ENCODE results near the gene IL9. TPM values are rescaled to one million over a fixed set of nuclear protein-coding genes. Genes with fewer than 3 reads are reported as not detected.

IL9 gene
- total RNA-seq (not detected), polyA plus RNA-seq (not detected)
- long read RNA-seq, donor 1, result 0 reads
- long read RNA-seq, donor 2, result 0 reads
- long read RNA-seq, donor 3, result 0 reads
- long read RNA-seq, donor 4, result 0 reads
- long read RNA-seq, donor 5, result 0 reads
- long read RNA-seq, donor 6, result 0 reads
- long read RNA-seq, donor 7, result 0 reads
- long read RNA-seq, donor 8, result 0 reads
- long read RNA-seq, donor 9, result 0 reads
- long read RNA-seq, donor 10, result 0 reads

GRCh38 chr5:135895474-135896006 lies at the start of gene IL9:
TSS of gene IL9 (minus strand) at chr5:135895841. CDS start at chr5:135895816, 25 bp downstream.
- no peak for TF ChIP-seq EP300 (IDR thresholded peaks at IDR 0.05)
- no peak for TF ChIP-seq POLR2AphosphoS5 (IDR thresholded peaks at IDR 0.05)
- TF ChIP-seq POLR2A (IDR thresholded peaks at IDR 0.05), result no peak
- no peak for TF ChIP-seq CTCF (IDR thresholded peaks at IDR 0.05)
- peaks cover 0 to 12% (median 3%) of the 10 kb centered on the region in 4 donors for H3K4me1 ChIP-seq
- no peak within 1 kb of the TSS for H3K4me3 ChIP-seq
- H3K27ac ChIP-seq, result no peak within 1 kb of the TSS
- DNase-seq, result no peak
- no peaks in the 10 kb centered on the region for H3K36me3 ChIP-seq
- 30 to 56% (median 39%) methylated on average over 7 of the region's 7 CpGs for WGBS, 5 donors
- intact Hi-C loops (cut with DNase I; ENCODE audit: low total_unique reads), result no loop called here
- H3K9me3 ChIP-seq, result no peaks in the 10 kb centered on the region
- H3K27me3 ChIP-seq, result peaks cover 0 to 28% (median 0%) of the 10 kb centered on the region in 3 donors

GRCh38 chr5:135944967-135945560 lies 49.4 kb upstream of the IL9 start:
- peak in 1 of 2 donors; percentile 91 for DNase-seq
- H3K4me3 ChIP-seq, result no peak overlapping the region
- no peak overlapping the region for H3K27ac ChIP-seq
- 0 to 1% (median 0%) methylated on average over 3 of the region's 3 CpGs for WGBS, 5 donors
- peaks cover 0 to 4% (median 0%) of the 10 kb centered on the region in 3 donors for H3K27me3 ChIP-seq
- H3K9me3 ChIP-seq, result no peaks in the 10 kb centered on the region
- intact Hi-C loops (cut with DNase I; ENCODE audit: low total_unique reads), result loop anchor here (10.0 kb wide), 2 partner anchors 110 to 270 kb away; no protein-coding TSS in a partner anchor
- H3K4me1 ChIP-seq, result no peaks in the 10 kb centered on the region
- no peaks in the 10 kb centered on the region for H3K36me3 ChIP-seq
- no peak for TF ChIP-seq EP300 (IDR thresholded peaks at IDR 0.05)
- peak in 5 of 7 experiments; percentile 53 to 81 (median 64) for TF ChIP-seq CTCF (IDR thresholded peaks at IDR 0.05)
- peak in 1 of 3 donors; percentile 14 for TF ChIP-seq POLR2AphosphoS5 (IDR thresholded peaks at IDR 0.05)

DNA sequence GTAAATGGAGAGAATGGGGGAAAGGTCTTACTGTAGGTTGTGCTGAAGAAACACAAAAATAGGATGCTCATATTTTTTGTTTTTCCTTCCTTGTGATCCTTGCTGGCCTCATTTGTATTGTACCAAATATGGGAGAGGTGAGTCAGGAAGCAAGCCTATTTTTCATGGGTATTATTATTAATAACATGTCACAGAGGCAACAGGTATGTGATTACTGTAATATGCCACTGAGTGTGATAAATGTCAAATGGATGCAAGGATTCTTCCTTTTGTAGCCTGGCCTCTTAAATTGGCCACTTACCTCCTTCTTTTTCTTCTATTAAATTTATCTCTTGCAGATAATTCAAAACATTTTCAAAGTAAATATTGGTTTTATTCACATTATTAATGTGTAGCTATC lies 48.9 kb upstream of the IL9 start:
- TF ChIP-seq CTCF (IDR thresholded peaks at IDR 0.05) (no peak), POLR2A (IDR thresholded peaks at IDR 0.05) (no peak), POLR2AphosphoS5 (IDR thresholded peaks at IDR 0.05) (no peak), EP300 (IDR thresholded peaks at IDR 0.05) (no peak)
- Histone ChIP-seq H3K36me3 (no peaks in the 10 kb centered on the region), H3K27ac (no peak overlapping the region), H3K27me3 (peaks cover 0 to 8% (median 0%) of the 10 kb centered on the region in 3 donors), H3K9me3 (no peaks in the 10 kb centered on the region), H3K4me1 (no peaks in the 10 kb centered on the region), H3K4me3 (no peak overlapping the region)
- intact Hi-C loops (cut with DNase I; ENCODE audit: low total_unique reads), result loop anchor here (10.0 kb wide), 2 partner anchors 110 to 270 kb away; no protein-coding TSS in a partner anchor
- DNase-seq, result no peak

DNA sequence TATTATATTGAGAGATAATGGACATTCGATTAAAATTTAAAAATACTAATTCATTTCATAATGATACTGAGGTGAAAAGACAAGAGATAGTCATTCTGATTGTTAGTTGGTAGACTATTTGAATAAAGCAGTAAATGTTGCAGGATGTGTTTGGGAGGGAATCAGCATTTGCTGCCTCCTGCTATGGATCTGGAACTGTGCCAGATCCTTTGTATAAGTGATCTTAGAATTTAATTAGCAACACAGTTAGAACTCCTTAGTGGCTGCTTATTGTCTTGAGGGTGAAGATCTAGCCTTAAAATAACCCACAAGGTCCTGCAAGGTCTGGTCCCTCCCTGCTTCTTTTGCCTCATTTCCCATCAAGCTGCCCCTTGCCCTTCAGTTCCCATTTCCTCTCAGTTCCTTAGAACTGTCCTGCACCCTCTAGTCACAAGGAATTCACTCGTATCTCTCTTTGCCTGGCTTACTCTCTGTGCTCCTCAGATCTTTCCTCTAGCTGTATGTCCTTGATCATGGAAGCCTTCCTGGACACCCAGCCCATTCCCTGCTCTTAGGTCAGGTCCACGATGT lies 46.6 kb upstream of the IL9 start:
- Histone ChIP-seq H3K27ac (no peak overlapping the region), H3K27me3 (peaks cover 0 to 10% (median 0%) of the 10 kb centered on the region in 3 donors), H3K9me3 (no peaks in the 10 kb centered on the region), H3K36me3 (no peaks in the 10 kb centered on the region), H3K4me3 (no peak overlapping the region), H3K4me1 (no peaks in the 10 kb centered on the region)
- 57 to 78% (median 69%) methylated on average over 3 of the region's 3 CpGs for WGBS, 5 donors
- intact Hi-C loops (cut with DNase I; ENCODE audit: low total_unique reads), result loop anchor here (10.0 kb wide), 2 partner anchors 113 to 273 kb away; no protein-coding TSS in a partner anchor
- DNase-seq, result no peak
- TF ChIP-seq EP300 (IDR thresholded peaks at IDR 0.05), result no peak
- TF ChIP-seq POLR2AphosphoS5 (IDR thresholded peaks at IDR 0.05), result no peak
- no peak for TF ChIP-seq CTCF (IDR thresholded peaks at IDR 0.05)
- no peak for TF ChIP-seq POLR2A (IDR thresholded peaks at IDR 0.05)
